Liver (tissue), 9 donors: ENCODE measurements around the gene NOP9. TPM values are rescaled to one million over a fixed set of nuclear protein-coding genes. Genes with fewer than 3 reads are reported as not detected.
A peak's percentile ranks its signal among the peaks of the same experiment; 100 is the strongest.

ENCODE experiments used
- DNase-seq: peaks from one replicate; pipeline ENCODE4 v3.0.0-alpha.2; 2017; ENCODE audit warnings: low spot score
- H3K27ac ChIP-seq, 2 donors: one replicate each; pipeline ENCODE4 v1.7.0; 2013; ENCODE audit warnings: inconsistent platforms in 2 of 2, low read length in 2 of 2, control low read depth in 1 of 2, low read depth in 1 of 2, mild to moderate bottlenecking in 1 of 2
- H3K27me3 ChIP-seq, 4 donors: one replicate each; pipeline versions ENCODE4 v1.6.1 to v1.7.0; 2013; ENCODE audit warnings: low read length in 3 of 4, inconsistent platforms in 1 of 4, mild to moderate bottlenecking in 1 of 4, moderate library complexity in 1 of 4; ENCODE audit not compliant: control insufficient read depth in 4 of 4, insufficient read depth in 4 of 4
- H3K36me3 ChIP-seq, 4 donors: one replicate each; pipeline versions ENCODE4 v1.6.1 to v1.7.0; 2013; ENCODE audit warnings: low read length in 3 of 4, mild to moderate bottlenecking in 3 of 4, low read depth in 1 of 4, moderate library complexity in 1 of 4; ENCODE audit not compliant: control insufficient read depth in 4 of 4, insufficient read depth in 3 of 4
- H3K4me1 ChIP-seq, 4 donors: one replicate each; pipeline versions ENCODE4 v1.6.1 to v1.7.0; 2013; ENCODE audit warnings: low read length in 3 of 4, mild to moderate bottlenecking in 3 of 4, moderate library complexity in 1 of 4; ENCODE audit not compliant: control insufficient read depth in 4 of 4, insufficient read depth in 4 of 4
- H3K4me3 ChIP-seq, 3 donors: one replicate each; pipeline versions ENCODE4 v1.6.1 to v1.7.0; 2013; ENCODE audit warnings: low read length in 3 of 3, control low read depth in 1 of 3, low read depth in 1 of 3, mild to moderate bottlenecking in 1 of 3
- H3K9ac ChIP-seq, 2 donors: one replicate each; pipeline ENCODE4 v1.7.0; 2013; ENCODE audit warnings: low read length in 2 of 2, mild to moderate bottlenecking in 2 of 2, moderate library complexity in 2 of 2, control low read depth in 1 of 2, low read depth in 1 of 2
- H3K9me3 ChIP-seq, 4 donors: one replicate each; pipeline versions ENCODE4 v1.6.1 to v1.7.0; 2013; ENCODE audit warnings: low read length in 3 of 4; ENCODE audit not compliant: control insufficient read depth in 4 of 4
- EGR1 ChIP-seq, 2 donors: IDR thresholded peaks; 2 replicates each; pipeline ENCODE4 v1.6.1; 2016 to 2018; ENCODE audit warnings: antibody characterized with exemption in 2 of 2, low read depth in 2 of 2
- FOXA1 ChIP-seq: IDR thresholded peaks from 2 replicates; pipeline ENCODE4 v1.6.1; 2016; ENCODE audit warnings: antibody characterized with exemption
- FOXA2 ChIP-seq: IDR thresholded peaks from 2 replicates; pipeline ENCODE4 v1.6.1; 2016; ENCODE audit warnings: antibody characterized with exemption
- GABPA ChIP-seq, 2 donors: IDR thresholded peaks in 1 of 2; conservative IDR thresholded peaks in 1 of 2; 2 replicates each; pipeline ENCODE4 v1.6.1; 2016; ENCODE audit warnings: antibody characterized with exemption in 2 of 2, mild to moderate bottlenecking in 1 of 2, moderate library complexity in 1 of 2
- HNF4A ChIP-seq, 2 donors: conservative IDR thresholded peaks; 2 replicates each; pipeline ENCODE4 v1.6.1; 2016; ENCODE audit warnings: antibody characterized with exemption in 2 of 2, mild to moderate bottlenecking in 2 of 2
- HNF4G ChIP-seq: IDR thresholded peaks from 2 replicates; pipeline ENCODE4 v1.6.1; 2016; ENCODE audit warnings: antibody characterized with exemption
- JUND ChIP-seq, 2 donors: IDR thresholded peaks; 2 replicates each; pipeline ENCODE4 v1.6.1; 2016; ENCODE audit warnings: antibody characterized with exemption in 2 of 2
- RAD21 ChIP-seq, 2 donors: IDR thresholded peaks; 2 replicates each; pipeline ENCODE4 v1.6.1; 2016; ENCODE audit warnings: antibody characterized with exemption in 2 of 2, mild to moderate bottlenecking in 2 of 2
- RXRA ChIP-seq, 2 donors: IDR thresholded peaks; 2 replicates each; pipeline ENCODE4 v1.6.1; 2017 to 2018; ENCODE audit warnings: antibody characterized with exemption in 2 of 2, mild to moderate bottlenecking in 1 of 2
- SP1 ChIP-seq: IDR thresholded peaks from 2 replicates; pipeline ENCODE4 v1.6.1; 2018; ENCODE audit warnings: antibody characterized with exemption, mild to moderate bottlenecking
- TAF1 ChIP-seq: conservative IDR thresholded peaks from 2 replicates; pipeline ENCODE4 v1.6.1; 2016; ENCODE audit warnings: antibody characterized with exemption, mild to moderate bottlenecking
- YY1 ChIP-seq: IDR thresholded peaks from 2 replicates; pipeline ENCODE4 v1.6.1; 2016; ENCODE audit warnings: antibody characterized with exemption, mild to moderate bottlenecking
- WGBS: extraction: QIAGEN DNeasy Blood & Tissue Kit; methylation state at CpG from one replicate; pipeline ENCODE4 v1.1.7; 2013; 5-methylcytosine and 5-hydroxymethylcytosine counted together
- polyA plus RNA-seq, 2 donors: library from polyadenylated mRNA; stranded (reverse) in 1 of 2; unstranded in 1 of 2; fragments of 200-250 nt in 1 of 2; fragments of >200 nt in 1 of 2; fragmentation: Nextera tagmentation in 1 of 2; extraction: Ambion mirVana in 1 of 2; gene quantifications; one replicate each; pipeline versions ENCODE4 v1.2.1 to v1.2.3, GENCODE V29; 2013 to 2015
- total RNA-seq, 2 donors: library from RNA; depleted of rRNA; stranded (reverse); fragments of >200 nt; gene quantifications; one replicate each; pipeline ENCODE4 v1.2.3, GENCODE V29; 2014
- TF ChIP-seq, protein P1 (sequence below): fragments of 150-350 bp; IDR thresholded peaks from 2 replicates; pipeline ENCODE4 v1.5.1; 2017; ENCODE audit warnings: improper control_type of control experiment, low read depth, low read length; ENCODE audit not compliant: missing input control
- TF ChIP-seq, protein P2 (sequence below): IDR thresholded peaks from 2 replicates; pipeline ENCODE4 v1.6.1; 2016; ENCODE audit warnings: antibody characterized with exemption
- TF ChIP-seq, protein P3 (sequence below): IDR thresholded peaks from 2 replicates; pipeline ENCODE4 v1.6.1; 2016; ENCODE audit warnings: antibody characterized with exemption
- TF ChIP-seq, protein P4 (sequence below): IDR thresholded peaks from 2 replicates; pipeline ENCODE4 v1.6.1; 2016; ENCODE audit warnings: antibody characterized with exemption
- TF ChIP-seq, protein P5 (sequence below): IDR thresholded peaks from 2 replicates; pipeline ENCODE4 v1.6.1; 2016; ENCODE audit warnings: antibody characterized with exemption, mild to moderate bottlenecking
- donor health status: healthy.
- donor health status: healthy.
- donor health status: healthy.
- donor health status: healthy.
- donor health status: healthy.

The NOP9 gene
- total and polyA plus RNA-seq, 4 donors, result 3.8 to 18.2 (median 9.7) TPM

DNA sequence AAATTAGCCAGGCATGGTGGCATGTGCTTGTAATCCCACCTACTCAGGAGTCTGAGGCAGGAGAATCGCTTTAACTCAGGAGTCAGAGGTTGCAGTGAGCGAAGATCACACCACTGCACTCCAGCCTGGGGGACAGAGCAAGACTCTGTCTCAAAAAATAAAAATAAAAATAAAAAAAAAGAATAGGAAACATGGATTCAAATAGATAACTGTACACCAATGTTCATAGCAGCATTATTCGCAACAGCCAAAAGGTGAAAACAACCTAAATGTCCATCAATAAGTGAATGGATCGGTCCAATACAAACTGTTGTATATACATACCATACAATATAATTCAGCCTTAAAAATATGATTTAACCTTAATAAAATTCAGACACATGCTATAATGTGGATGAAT lies 43.2 kb downstream of the NOP9 start:
- 97% methylated on average over 4 of the region's 4 CpGs for WGBS
- TF ChIP-seq, protein P1, sequence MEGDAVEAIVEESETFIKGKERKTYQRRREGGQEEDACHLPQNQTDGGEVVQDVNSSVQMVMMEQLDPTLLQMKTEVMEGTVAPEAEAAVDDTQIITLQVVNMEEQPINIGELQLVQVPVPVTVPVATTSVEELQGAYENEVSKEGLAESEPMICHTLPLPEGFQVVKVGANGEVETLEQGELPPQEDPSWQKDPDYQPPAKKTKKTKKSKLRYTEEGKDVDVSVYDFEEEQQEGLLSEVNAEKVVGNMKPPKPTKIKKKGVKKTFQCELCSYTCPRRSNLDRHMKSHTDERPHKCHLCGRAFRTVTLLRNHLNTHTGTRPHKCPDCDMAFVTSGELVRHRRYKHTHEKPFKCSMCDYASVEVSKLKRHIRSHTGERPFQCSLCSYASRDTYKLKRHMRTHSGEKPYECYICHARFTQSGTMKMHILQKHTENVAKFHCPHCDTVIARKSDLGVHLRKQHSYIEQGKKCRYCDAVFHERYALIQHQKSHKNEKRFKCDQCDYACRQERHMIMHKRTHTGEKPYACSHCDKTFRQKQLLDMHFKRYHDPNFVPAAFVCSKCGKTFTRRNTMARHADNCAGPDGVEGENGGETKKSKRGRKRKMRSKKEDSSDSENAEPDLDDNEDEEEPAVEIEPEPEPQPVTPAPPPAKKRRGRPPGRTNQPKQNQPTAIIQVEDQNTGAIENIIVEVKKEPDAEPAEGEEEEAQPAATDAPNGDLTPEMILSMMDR, result no peak
- TF ChIP-seq TAF1, result no peak
- TF ChIP-seq FOXA2, result no peak
- TF ChIP-seq, protein P2, sequence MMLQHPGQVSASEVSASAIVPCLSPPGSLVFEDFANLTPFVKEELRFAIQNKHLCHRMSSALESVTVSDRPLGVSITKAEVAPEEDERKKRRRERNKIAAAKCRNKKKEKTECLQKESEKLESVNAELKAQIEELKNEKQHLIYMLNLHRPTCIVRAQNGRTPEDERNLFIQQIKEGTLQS, result no peak
- TF ChIP-seq GABPA (IDR thresholded peaks at IDR 0.05 in 1 of 2, conservative IDR thresholded peaks at IDR 0.05 in 1 of 2), result no peak
- TF ChIP-seq HNF4G, result no peak
- no peak for TF ChIP-seq EGR1 (IDR thresholded peaks at IDR 0.05; ENCODE audit: low read depth in 2 of 2)
- TF ChIP-seq, protein P3, sequence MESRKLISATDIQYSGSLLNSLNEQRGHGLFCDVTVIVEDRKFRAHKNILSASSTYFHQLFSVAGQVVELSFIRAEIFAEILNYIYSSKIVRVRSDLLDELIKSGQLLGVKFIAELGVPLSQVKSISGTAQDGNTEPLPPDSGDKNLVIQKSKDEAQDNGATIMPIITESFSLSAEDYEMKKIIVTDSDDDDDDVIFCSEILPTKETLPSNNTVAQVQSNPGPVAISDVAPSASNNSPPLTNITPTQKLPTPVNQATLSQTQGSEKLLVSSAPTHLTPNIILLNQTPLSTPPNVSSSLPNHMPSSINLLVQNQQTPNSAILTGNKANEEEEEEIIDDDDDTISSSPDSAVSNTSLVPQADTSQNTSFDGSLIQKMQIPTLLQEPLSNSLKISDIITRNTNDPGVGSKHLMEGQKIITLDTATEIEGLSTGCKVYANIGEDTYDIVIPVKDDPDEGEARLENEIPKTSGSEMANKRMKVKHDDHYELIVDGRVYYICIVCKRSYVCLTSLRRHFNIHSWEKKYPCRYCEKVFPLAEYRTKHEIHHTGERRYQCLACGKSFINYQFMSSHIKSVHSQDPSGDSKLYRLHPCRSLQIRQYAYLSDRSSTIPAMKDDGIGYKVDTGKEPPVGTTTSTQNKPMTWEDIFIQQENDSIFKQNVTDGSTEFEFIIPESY, result no peak
- TF ChIP-seq RAD21 (IDR thresholded peaks at IDR 0.05), result no peak
- TF ChIP-seq HNF4A (conservative IDR thresholded peaks at IDR 0.05), result no peak
- TF ChIP-seq, protein P4, sequence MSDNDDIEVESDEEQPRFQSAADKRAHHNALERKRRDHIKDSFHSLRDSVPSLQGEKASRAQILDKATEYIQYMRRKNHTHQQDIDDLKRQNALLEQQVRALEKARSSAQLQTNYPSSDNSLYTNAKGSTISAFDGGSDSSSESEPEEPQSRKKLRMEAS, result no peak
- no peak for TF ChIP-seq YY1

DNA sequence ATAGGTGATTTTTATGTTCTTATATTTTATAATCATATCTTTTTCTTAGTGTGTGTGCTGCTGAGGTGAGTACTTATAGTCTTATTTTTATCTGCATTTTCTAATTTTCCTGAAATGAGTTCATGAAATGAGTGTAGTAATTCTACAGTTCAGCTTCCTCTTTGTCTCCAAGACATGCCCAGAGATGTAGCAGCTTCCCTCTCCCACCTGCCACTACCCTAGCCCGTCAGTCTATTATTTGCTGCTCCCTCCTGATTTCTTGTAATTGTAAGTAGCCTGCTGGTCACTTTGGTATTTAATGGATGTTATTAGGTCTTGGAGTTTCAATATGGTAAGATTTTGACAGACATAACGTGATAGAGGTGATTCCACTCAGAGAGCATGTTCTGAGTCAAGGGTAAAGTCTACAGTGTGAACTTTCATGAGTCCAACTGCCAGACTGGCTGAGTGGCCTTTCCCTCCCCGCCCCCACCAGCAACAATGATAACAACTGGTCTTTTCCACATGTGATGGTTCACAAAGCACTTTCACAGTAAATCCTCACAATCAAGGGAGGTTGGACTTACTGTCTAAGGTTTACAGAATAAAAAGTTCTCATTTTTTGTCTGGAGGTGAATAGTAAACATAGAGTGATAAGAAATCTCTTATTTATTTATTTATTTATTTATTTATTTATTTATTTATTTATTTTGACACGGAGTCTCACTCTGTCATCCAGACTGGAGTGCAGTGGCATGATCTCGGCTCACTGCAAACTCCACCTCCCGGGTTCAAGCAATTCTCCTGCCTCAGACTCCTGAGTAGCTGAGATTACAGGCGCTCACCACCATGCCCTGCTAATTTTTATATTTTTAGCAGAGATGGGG lies 44.4 kb downstream of the NOP9 start:
- H3K4me1 ChIP-seq, result peaks cover 0 to 6% (median 1%) of the 10 kb centered on the region in 4 donors
- DNase-seq, result no peak
- H3K9me3 ChIP-seq, result no peaks in the 10 kb centered on the region

More for the DNA sequence above, 43.2 kb downstream of the NOP9 start:
- Histone ChIP-seq H3K27ac (no peak overlapping the region), H3K36me3 (no peaks in the 10 kb centered on the region), H3K27me3 (no peaks in the 10 kb centered on the region), H3K9me3 (no peaks in the 10 kb centered on the region), H3K4me1 (peaks cover 0 to 9% (median 3%) of the 10 kb centered on the region in 4 donors), H3K9ac (no peak overlapping the region), H3K4me3 (no peak overlapping the region)
- no peak for DNase-seq

More for the DNA sequence above, 44.4 kb downstream of the NOP9 start:
- H3K36me3 ChIP-seq, result no peaks in the 10 kb centered on the region
- H3K9ac ChIP-seq, result no peak overlapping the region
- WGBS, result 49% methylated on average over 7 of the region's 7 CpGs
- H3K4me3 ChIP-seq, result no peak overlapping the region
- H3K27ac ChIP-seq, result peak overlapping the region in 1 of 2 donors; percentile 66
- no peak for TF ChIP-seq TAF1
- peak; percentile 82 to 89 for TF ChIP-seq RXRA (IDR thresholded peaks at IDR 0.05)
- TF ChIP-seq, protein P5, sequence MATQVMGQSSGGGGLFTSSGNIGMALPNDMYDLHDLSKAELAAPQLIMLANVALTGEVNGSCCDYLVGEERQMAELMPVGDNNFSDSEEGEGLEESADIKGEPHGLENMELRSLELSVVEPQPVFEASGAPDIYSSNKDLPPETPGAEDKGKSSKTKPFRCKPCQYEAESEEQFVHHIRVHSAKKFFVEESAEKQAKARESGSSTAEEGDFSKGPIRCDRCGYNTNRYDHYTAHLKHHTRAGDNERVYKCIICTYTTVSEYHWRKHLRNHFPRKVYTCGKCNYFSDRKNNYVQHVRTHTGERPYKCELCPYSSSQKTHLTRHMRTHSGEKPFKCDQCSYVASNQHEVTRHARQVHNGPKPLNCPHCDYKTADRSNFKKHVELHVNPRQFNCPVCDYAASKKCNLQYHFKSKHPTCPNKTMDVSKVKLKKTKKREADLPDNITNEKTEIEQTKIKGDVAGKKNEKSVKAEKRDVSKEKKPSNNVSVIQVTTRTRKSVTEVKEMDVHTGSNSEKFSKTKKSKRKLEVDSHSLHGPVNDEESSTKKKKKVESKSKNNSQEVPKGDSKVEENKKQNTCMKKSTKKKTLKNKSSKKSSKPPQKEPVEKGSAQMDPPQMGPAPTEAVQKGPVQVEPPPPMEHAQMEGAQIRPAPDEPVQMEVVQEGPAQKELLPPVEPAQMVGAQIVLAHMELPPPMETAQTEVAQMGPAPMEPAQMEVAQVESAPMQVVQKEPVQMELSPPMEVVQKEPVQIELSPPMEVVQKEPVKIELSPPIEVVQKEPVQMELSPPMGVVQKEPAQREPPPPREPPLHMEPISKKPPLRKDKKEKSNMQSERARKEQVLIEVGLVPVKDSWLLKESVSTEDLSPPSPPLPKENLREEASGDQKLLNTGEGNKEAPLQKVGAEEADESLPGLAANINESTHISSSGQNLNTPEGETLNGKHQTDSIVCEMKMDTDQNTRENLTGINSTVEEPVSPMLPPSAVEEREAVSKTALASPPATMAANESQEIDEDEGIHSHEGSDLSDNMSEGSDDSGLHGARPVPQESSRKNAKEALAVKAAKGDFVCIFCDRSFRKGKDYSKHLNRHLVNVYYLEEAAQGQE, result peak; percentile 33
- TF ChIP-seq HNF4A (conservative IDR thresholded peaks at IDR 0.05), result peak; percentile 96 to 98
- TF ChIP-seq, protein P1, result no peak
- peak; percentile 41 for TF ChIP-seq FOXA1
- TF ChIP-seq YY1, result peak; percentile 56
- peak; percentile 88 for TF ChIP-seq HNF4G
- peak; percentile 83 for TF ChIP-seq SP1
- TF ChIP-seq JUND (IDR thresholded peaks at IDR 0.05), result peak; percentile 29 to 42
- TF ChIP-seq, protein P4, result peak; percentile 16
- TF ChIP-seq FOXA2, result no peak
- TF ChIP-seq RAD21 (IDR thresholded peaks at IDR 0.05), result peak in 1 of 2 donors; percentile 24
- no peaks in the 10 kb centered on the region for H3K27me3 ChIP-seq
